ENCODE results near the gene CRTC2. TPM values are rescaled to one million over a fixed set of nuclear protein-coding genes. Genes with fewer than 3 reads are reported as not detected.

Gene CRTC2
- total and polyA plus RNA-seq, 2 of the 4 experiments (the other 2 are of a cell fraction) = 2.7 to 20.1 TPM

DNA sequence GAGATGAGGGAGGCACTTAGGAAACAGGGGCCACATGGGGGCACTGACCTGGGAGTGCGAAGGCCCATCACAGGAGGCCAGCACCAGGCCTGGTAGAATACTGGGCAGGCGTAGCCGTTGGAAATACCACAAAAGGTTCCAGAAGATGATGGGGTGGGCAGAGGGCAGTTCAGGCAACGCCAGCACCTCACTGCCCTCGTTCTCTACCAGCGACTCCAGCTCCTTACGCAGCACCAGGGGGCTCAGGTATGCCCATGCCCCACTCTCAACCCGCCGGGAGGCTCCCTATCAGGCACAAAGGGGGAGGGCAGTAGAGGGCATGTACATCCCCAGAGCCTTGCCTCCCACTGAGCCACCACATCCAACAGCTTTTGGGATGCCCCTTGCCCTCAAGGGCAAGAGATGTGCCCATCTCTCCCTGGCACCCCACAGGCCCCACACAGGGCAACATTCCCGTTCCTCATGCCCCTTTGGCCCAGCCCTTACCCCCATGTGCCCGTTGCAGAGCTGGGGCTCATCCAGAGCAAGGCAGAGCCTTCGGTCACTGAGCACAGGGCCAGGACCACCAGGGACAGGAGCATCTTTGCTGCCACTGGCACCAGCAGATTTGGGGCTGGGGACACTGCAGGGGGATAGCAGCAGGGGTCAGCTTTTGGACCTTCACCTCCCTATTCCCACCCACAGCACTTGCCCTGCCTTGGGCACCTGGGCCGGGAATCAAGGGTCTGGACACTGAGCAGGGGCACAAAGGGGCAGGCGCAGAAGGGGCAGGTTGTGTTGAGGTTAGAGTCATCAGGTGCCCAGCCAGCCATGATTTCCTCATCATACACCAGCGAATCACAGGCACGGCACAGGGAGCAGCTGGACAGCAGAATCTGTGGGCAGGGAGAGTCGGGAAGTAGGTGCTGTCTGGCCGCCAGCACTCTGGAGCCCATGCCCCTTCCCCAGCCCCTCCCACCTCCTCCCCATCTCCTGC, 26.0 kb downstream of the CRTC2 start:
- DNase-seq = no peak
- intact Hi-C loops (cut with micrococcal nuclease) = no loop called here
- no peak for TF ChIP-seq POLR2A (IDR thresholded peaks at IDR 0.05; ENCODE audit: low read depth, low read length)
- no peak for TF ChIP-seq CTCF (conservative IDR thresholded peaks at IDR 0.05; ENCODE audit: low read depth, low read length)
- TF ChIP-seq FOS (IDR thresholded peaks at IDR 0.05; ENCODE audit: low read depth, low read length) = no peak
- no peak for TF ChIP-seq RFX5 (IDR thresholded peaks at IDR 0.05; ENCODE audit: low read depth, low read length)
- TF ChIP-seq, protein P1, sequence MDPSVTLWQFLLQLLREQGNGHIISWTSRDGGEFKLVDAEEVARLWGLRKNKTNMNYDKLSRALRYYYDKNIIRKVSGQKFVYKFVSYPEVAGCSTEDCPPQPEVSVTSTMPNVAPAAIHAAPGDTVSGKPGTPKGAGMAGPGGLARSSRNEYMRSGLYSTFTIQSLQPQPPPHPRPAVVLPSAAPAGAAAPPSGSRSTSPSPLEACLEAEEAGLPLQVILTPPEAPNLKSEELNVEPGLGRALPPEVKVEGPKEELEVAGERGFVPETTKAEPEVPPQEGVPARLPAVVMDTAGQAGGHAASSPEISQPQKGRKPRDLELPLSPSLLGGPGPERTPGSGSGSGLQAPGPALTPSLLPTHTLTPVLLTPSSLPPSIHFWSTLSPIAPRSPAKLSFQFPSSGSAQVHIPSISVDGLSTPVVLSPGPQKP (IDR thresholded peaks at IDR 0.05; ENCODE audit: borderline replicate concordance, low read depth, low read length) = no peak
- no peak for TF ChIP-seq NFE2L2 (IDR thresholded peaks at IDR 0.05; ENCODE audit: low read depth, low read length)
- no peak for TF ChIP-seq CEBPB (IDR thresholded peaks at IDR 0.05; ENCODE audit: low read depth, low read length)
- Histone ChIP-seq H3K9me1 (ENCODE audit: insufficient read depth, low read length) (peaks cover 6% of the 10 kb centered on the region), H2AK9ac (replicated peaks; ENCODE audit: low read depth, low read length, poor library complexity) (no peak overlapping the region), H3K14ac (replicated peaks; ENCODE audit: low read depth, low read length) (no peak overlapping the region), H3K27ac (ENCODE audit: insufficient read depth, low read length) (no peak overlapping the region), H2BK15ac (ENCODE audit: low read depth, low read length) (no peak overlapping the region), H3K4me3 (ENCODE audit: insufficient read depth, low read depth, low read length) (no peak overlapping the region), H3K9ac (ENCODE audit: low read depth, low read length) (no peak overlapping the region), H3K27me3 (ENCODE audit: control insufficient read depth, insufficient read depth, low read length) (no peaks in the 10 kb centered on the region), H4K5ac (ENCODE audit: low read depth, low read length) (no peak overlapping the region), H4K8ac (ENCODE audit: low read depth in 2 of 2, low read length in 2 of 2) (no peak overlapping the region), H4K20me1 (ENCODE audit: insufficient read depth, low read length) (peaks cover 6% of the 10 kb centered on the region; the same call in 1 of the 2 replicates), H2BK20ac (ENCODE audit: low read depth, low read length) (no peak overlapping the region), H3K36me3 (ENCODE audit: control insufficient read depth, insufficient read depth, low read length) (peaks cover 57% of the 10 kb centered on the region), H3K56ac (ENCODE audit: extremely low read depth, insufficient read depth, low read length) (no peak overlapping the region), H3K4me2 (ENCODE audit: low read depth, low read length) (no peak overlapping the region), H3K4ac (ENCODE audit: low read depth, low read length) (no peak overlapping the region), H2BK5ac (ENCODE audit: low read depth, low read length, poor library complexity, severe bottlenecking) (no peak overlapping the region), H3K4me1 (ENCODE audit: control insufficient read depth, insufficient read depth, low read length) (peaks cover 9% of the 10 kb centered on the region), H2AK5ac (ENCODE audit: low read depth, low read length) (no peak overlapping the region), H2BK120ac (ENCODE audit: low read depth, low read length) (no peak overlapping the region), H3K9me3 (ENCODE audit: control insufficient read depth, insufficient read depth, low read length) (no peaks in the 10 kb centered on the region), H3K23ac (ENCODE audit: low read depth, low read length) (no peak overlapping the region), H2AFZ (replicated peaks; ENCODE audit: low read length, poor library complexity) (no peak overlapping the region), H3K79me1 (ENCODE audit: low read depth in 1 of 2, low read length in 2 of 2) (peaks cover 0 to 4% of the 10 kb centered on the region in 2 experiments; a peak in 2 of 4 replicates), H3K18ac (ENCODE audit: low read depth, low read length) (no peak overlapping the region), H4K91ac (ENCODE audit: insufficient read depth, low read depth, low read length) (no peak overlapping the region)
- no TSS peak for BruUV-seq (replicated peaks)
- ATAC-seq (ENCODE audit: low read depth) = no peak
- ChIA-PET CTCF (no interaction called here), POLR2A (ENCODE audit: unreplicated experiment) (no interaction called here)
- WGBS, 2 experiments (ENCODE audit: extremely low coverage in 2 of 2, insufficient read length in 1 of 2) = 100% methylated on average over 1 of the region's 18 CpGs; no CpG with 5 or more reads in 1 of the 2 experiments
- dilution Hi-C loops (cut with HindIII; ENCODE audit: low sequenced_read_pairs, unreplicated experiment) = no loop called here
- in situ Hi-C loops (cut with MboI; ENCODE audit: low sequenced_read_pairs) = no loop called here

Data from IMR-90 (cell line).